Keratinocyte (primary cell): ENCODE data around the gene ZNF74. TPM values are rescaled to one million over a fixed set of nuclear protein-coding genes. Genes with fewer than 3 reads are reported as not detected.

Experiments used
- DNase-seq: peaks from one replicate; pipeline ENCODE4 v3.0.0-alpha.2; 2011; ENCODE audit warnings: low read depth, missing footprints, low spot score
- FAIRE-seq: peaks from 2 replicates; lab custom pipeline; 2011; peaks lifted over from hg19 to GRCh38; lab: Jason Lieb, UNC
- H2AFZ ChIP-seq: 2 replicates; pipeline ENCODE4 v1.6.0; 2012; ENCODE audit warnings: low read length, control low read depth, inconsistent platforms; ENCODE audit not compliant: control insufficient read depth
- H3K27ac ChIP-seq: 2 replicates; pipeline ENCODE4 v1.5.1; 2011; ENCODE audit warnings: low read length; ENCODE audit not compliant: control insufficient read depth, insufficient read depth
- H3K27me3 ChIP-seq: 3 replicates; pipeline ENCODE4 v1.6.0; 2011; ENCODE audit warnings: low read length; ENCODE audit not compliant: control insufficient read depth, insufficient read depth; ENCODE audit errors: extremely low read depth
- H3K36me3 ChIP-seq, 2 experiments: 2 replicates in 1 of 2; 3 replicates in 1 of 2; pipeline ENCODE4 v1.5.1; 2011; ENCODE audit warnings: low read length in 2 of 2, mild to moderate bottlenecking in 1 of 2; ENCODE audit not compliant: control insufficient read depth in 2 of 2, insufficient read depth in 2 of 2; ENCODE audit errors: extremely low read depth in 1 of 2
- H3K4me1 ChIP-seq: 3 replicates; pipeline ENCODE4 v1.5.1; 2011; ENCODE audit warnings: low read length; ENCODE audit not compliant: control insufficient read depth, insufficient read depth; ENCODE audit errors: extremely low read depth
- H3K4me2 ChIP-seq: 3 replicates; pipeline ENCODE4 v1.6.0; 2011; ENCODE audit warnings: low read depth, low read length; ENCODE audit not compliant: control insufficient read depth, insufficient read depth; ENCODE audit errors: extremely low read depth
- H3K4me3 ChIP-seq, 3 experiments: fragments of 200-600 bp in 1 of 3; sonication (generic) in 1 of 3; 2 replicates in 2 of 3; 3 replicates in 1 of 3; pipeline ENCODE4 v1.5.1; 2011 to 2016; ENCODE audit warnings: low read length in 3 of 3, mild to moderate bottlenecking in 3 of 3, control low read depth in 2 of 3, inconsistent platforms in 1 of 3, low read depth in 1 of 3, mixed read lengths in 1 of 3, mixed run types in 1 of 3, moderate library complexity in 1 of 3; ENCODE audit not compliant: control insufficient read depth in 2 of 3, insufficient read depth in 2 of 3; ENCODE audit errors: extremely low read depth in 1 of 3
- H3K79me2 ChIP-seq: 2 replicates; pipeline ENCODE4 v1.6.0; 2012; ENCODE audit warnings: low read length; ENCODE audit not compliant: control insufficient read depth, insufficient read depth
- H3K9ac ChIP-seq: 3 replicates; pipeline ENCODE4 v1.6.0; 2011; ENCODE audit warnings: low read length; ENCODE audit not compliant: control insufficient read depth, insufficient read depth; ENCODE audit errors: extremely low read depth
- H3K9me1 ChIP-seq: 3 replicates; pipeline ENCODE4 v1.6.0; 2011; ENCODE audit warnings: low read length; ENCODE audit not compliant: control insufficient read depth, insufficient read depth; ENCODE audit errors: extremely low read depth
- H3K9me3 ChIP-seq: 2 replicates; pipeline ENCODE4 v1.5.1; 2012; ENCODE audit warnings: low read depth, low read length; ENCODE audit not compliant: control insufficient read depth
- H4K20me1 ChIP-seq: 3 replicates; pipeline ENCODE4 v1.6.0; 2011; ENCODE audit warnings: low read length; ENCODE audit not compliant: control insufficient read depth, insufficient read depth; ENCODE audit errors: extremely low read depth
- EZH2 ChIP-seq: IDR thresholded peaks from one replicate; pipeline ENCODE4 v1.6.1; 2012; ENCODE audit warnings: inconsistent platforms, mild to moderate bottlenecking, low read length, moderate library complexity
- dilution Hi-C: fragments of 300-500 bp; cut with MboI; formaldehyde crosslinking; loops from one replicate; pipeline ENCODE4 v1.7.0; 2020; ENCODE audit warnings: low sequenced_read_pairs; ENCODE audit not compliant: extremely low pct_ligation_motif_present
- polyA plus RNA-seq, 5 experiments: library from polyadenylated mRNA; depleted of rRNA in 3 of 5; stranded (reverse) in 3 of 5; stranded (forward) in 1 of 5; unstranded in 1 of 5; fragments of >200 nt; gene quantifications; 1 replicate in 1 of 5; 2 replicates in 3 of 5; 3 replicates in 1 of 5; pipeline versions ENCODE4 v1.2.1 to v1.2.3, GENCODE V29; 2011 to 2012; ENCODE audit warnings: missing spikeins in 2 of 5, low read depth in 1 of 5, low replicate concordance in 1 of 5
- TF ChIP-seq, protein P1 (sequence below), 3 experiments: IDR thresholded peaks in 1 of 3; conservative IDR thresholded peaks in 1 of 3; optimal IDR thresholded peaks in 1 of 3; 2 replicates in 2 of 3; 3 replicates in 1 of 3; pipeline versions ENCODE3 to v1.5.1; 2011; ENCODE audit warnings: low read length in 3 of 3, mild to moderate bottlenecking in 3 of 3, moderate library complexity in 2 of 3, control low read depth in 1 of 3, inconsistent platforms in 1 of 3; ENCODE audit not compliant: insufficient read depth in 2 of 3; ENCODE audit errors: extremely low read depth in 1 of 3

The ZNF74 gene
- polyA plus RNA-seq, 1 donor (not counting 4 experiments of a cell fraction or from before 2014, with no cell fraction given) = 5.2 TPM

DNA sequence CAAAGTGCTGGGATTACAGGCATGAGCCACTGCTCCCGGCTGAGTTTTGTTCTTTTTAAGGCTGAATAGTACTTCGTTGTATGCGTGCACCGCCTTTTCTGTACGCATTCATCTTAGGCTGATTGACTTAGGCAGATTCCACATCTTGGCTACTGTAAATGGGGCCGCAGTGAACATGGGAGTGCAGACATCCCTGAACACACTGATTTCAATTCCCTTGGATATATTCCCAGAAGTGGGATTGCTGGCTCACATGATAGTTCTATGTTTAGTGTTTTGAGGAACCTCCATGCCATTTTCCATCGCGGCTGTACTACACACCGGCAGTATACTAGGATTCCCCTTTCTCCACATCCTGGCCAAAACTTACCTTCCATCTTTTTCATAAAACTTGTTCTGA, 10.4 kb upstream of the ZNF74 start:
- dilution Hi-C loops = no loop called here
- FAIRE-seq = no peak
- H3K27ac ChIP-seq = no peak overlapping the region

DNA sequence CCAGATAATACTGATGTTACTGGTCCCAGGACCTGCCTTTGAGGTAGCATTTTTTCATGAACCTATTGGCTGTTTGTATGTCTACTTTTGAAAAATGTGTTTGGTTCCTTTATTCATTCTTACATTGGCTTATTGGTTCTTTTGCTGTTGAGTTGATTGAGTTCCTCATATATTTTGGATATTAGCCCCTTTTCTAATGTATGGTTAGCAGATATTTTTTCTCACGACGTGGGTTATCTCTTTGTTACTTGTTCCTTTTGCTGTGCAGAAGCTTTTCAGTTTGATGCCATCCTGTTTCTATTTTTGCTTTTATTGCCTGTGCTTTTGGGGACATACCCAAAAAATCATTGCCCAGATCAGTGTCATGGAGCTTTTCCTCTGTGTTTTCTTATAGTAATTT, 9.8 kb upstream of the ZNF74 start:
- dilution Hi-C loops = no loop called here
- H3K79me2 ChIP-seq = no peaks in the 10 kb centered on the region
- H3K9me1 ChIP-seq = no peaks in the 10 kb centered on the region
- FAIRE-seq (no peak), DNase-seq (no peak)
- no peak overlapping the region for H3K4me2 ChIP-seq
- H3K27me3 ChIP-seq = peaks cover 5% of the 10 kb centered on the region
- no peak overlapping the region for H3K27ac ChIP-seq
- no peak overlapping the region for H2AFZ ChIP-seq
- TF ChIP-seq, protein P1, sequence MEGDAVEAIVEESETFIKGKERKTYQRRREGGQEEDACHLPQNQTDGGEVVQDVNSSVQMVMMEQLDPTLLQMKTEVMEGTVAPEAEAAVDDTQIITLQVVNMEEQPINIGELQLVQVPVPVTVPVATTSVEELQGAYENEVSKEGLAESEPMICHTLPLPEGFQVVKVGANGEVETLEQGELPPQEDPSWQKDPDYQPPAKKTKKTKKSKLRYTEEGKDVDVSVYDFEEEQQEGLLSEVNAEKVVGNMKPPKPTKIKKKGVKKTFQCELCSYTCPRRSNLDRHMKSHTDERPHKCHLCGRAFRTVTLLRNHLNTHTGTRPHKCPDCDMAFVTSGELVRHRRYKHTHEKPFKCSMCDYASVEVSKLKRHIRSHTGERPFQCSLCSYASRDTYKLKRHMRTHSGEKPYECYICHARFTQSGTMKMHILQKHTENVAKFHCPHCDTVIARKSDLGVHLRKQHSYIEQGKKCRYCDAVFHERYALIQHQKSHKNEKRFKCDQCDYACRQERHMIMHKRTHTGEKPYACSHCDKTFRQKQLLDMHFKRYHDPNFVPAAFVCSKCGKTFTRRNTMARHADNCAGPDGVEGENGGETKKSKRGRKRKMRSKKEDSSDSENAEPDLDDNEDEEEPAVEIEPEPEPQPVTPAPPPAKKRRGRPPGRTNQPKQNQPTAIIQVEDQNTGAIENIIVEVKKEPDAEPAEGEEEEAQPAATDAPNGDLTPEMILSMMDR (optimal IDR thresholded peaks at IDR 0.05 in 1 of 3, IDR thresholded peaks at IDR 0.05 in 1 of 3, conservative IDR thresholded peaks at IDR 0.05 in 1 of 3; ENCODE audit: extremely low read depth in 1 of 3, insufficient read depth in 2 of 3, low read length in 3 of 3) = no peak
- no peak for TF ChIP-seq EZH2
- no peaks in the 10 kb centered on the region for H3K9me3 ChIP-seq
- no peak overlapping the region for H3K4me3 ChIP-seq
- H4K20me1 ChIP-seq = no peaks in the 10 kb centered on the region
- no peaks in the 10 kb centered on the region for H3K36me3 ChIP-seq
- H3K4me1 ChIP-seq = peaks cover 2% of the 10 kb centered on the region
- H3K9ac ChIP-seq = no peak overlapping the region

More for the DNA sequence above, 10.4 kb upstream of the ZNF74 start:
- Histone ChIP-seq H3K79me2 (no peaks in the 10 kb centered on the region), H4K20me1 (no peaks in the 10 kb centered on the region), H3K9me1 (no peaks in the 10 kb centered on the region), H3K9me3 (no peaks in the 10 kb centered on the region), H3K4me2 (no peak overlapping the region), H3K4me1 (peaks cover 2% of the 10 kb centered on the region), H3K36me3 (no peaks in the 10 kb centered on the region), H2AFZ (no peak overlapping the region), H3K9ac (no peak overlapping the region), H3K4me3 (no peak overlapping the region), H3K27me3 (peaks cover 5% of the 10 kb centered on the region)
- no peak for TF ChIP-seq EZH2
- TF ChIP-seq, protein P1 (optimal IDR thresholded peaks at IDR 0.05 in 1 of 3, IDR thresholded peaks at IDR 0.05 in 1 of 3, conservative IDR thresholded peaks at IDR 0.05 in 1 of 3; ENCODE audit: extremely low read depth in 1 of 3, insufficient read depth in 2 of 3, low read length in 3 of 3) = no peak
- DNase-seq = no peak
